Mammary epithelial cell (primary cell): ENCODE measurements around the gene RND1.

ENCODE experiments used
- EZH2 ChIP-seq: IDR thresholded peaks from 2 replicates; pipeline ENCODE4 v1.6.1; 2012; ENCODE audit warnings: low read length, inconsistent platforms, borderline replicate concordance
- TF ChIP-seq, protein P1 (sequence below), 2 donors: IDR thresholded peaks in 1 of 2; conservative IDR thresholded peaks in 1 of 2; 2 replicates each; pipeline ENCODE4 v1.5.1; 2011 to 2012; ENCODE audit warnings: inconsistent platforms in 2 of 2, low read length in 2 of 2, mild to moderate bottlenecking in 2 of 2, control low read depth in 1 of 2, low read depth in 1 of 2; ENCODE audit not compliant: insufficient read depth in 1 of 2; ENCODE audit errors: extremely low read depth in 1 of 2

DNA sequence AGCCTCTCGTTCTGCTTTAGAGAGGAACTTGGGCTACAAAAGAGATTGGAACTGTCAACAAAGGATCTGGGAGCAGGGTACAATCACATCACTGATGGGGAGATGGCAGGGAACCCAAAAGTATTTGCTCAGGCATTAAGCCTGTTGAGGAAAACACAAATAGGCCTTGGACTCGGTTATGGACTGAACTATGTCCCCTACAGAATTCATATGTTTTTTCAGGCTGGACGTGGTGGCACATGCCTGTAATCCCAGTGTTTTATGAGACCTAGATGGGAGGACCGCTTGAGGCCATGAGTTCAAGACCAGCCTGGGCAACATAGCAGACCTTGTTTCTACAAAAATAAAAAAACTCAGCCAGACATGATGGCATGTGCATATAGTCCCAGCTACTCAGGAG, 27.6 kb downstream of the RND1 start:
- TF ChIP-seq, protein P1, sequence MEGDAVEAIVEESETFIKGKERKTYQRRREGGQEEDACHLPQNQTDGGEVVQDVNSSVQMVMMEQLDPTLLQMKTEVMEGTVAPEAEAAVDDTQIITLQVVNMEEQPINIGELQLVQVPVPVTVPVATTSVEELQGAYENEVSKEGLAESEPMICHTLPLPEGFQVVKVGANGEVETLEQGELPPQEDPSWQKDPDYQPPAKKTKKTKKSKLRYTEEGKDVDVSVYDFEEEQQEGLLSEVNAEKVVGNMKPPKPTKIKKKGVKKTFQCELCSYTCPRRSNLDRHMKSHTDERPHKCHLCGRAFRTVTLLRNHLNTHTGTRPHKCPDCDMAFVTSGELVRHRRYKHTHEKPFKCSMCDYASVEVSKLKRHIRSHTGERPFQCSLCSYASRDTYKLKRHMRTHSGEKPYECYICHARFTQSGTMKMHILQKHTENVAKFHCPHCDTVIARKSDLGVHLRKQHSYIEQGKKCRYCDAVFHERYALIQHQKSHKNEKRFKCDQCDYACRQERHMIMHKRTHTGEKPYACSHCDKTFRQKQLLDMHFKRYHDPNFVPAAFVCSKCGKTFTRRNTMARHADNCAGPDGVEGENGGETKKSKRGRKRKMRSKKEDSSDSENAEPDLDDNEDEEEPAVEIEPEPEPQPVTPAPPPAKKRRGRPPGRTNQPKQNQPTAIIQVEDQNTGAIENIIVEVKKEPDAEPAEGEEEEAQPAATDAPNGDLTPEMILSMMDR (conservative IDR thresholded peaks at IDR 0.05 in 1 of 2, IDR thresholded peaks at IDR 0.05 in 1 of 2; ENCODE audit: extremely low read depth in 1 of 2, insufficient read depth in 1 of 2, low read depth in 1 of 2, low read length in 2 of 2) = no peak
- no peak for TF ChIP-seq EZH2
